Mesenchymal stem cell (in vitro differentiated cells and primary cell): ENCODE data around the gene PPP1R1C.

Experiments used
- DNase-seq: peaks from one replicate; pipeline ENCODE4 v3.0.0-alpha.2; 2013
- H2AFZ ChIP-seq: one replicate; pipeline ENCODE4 v1.6.1; 2013; ENCODE audit warnings: low read depth, mild to moderate bottlenecking, control low read depth, inconsistent platforms, low read length, moderate library complexity
- H2AK5ac ChIP-seq: 2 replicates; pipeline ENCODE4 v1.6.1; 2013; ENCODE audit warnings: low read length, moderate library complexity, mild to moderate bottlenecking, inconsistent platforms; ENCODE audit not compliant: severe bottlenecking
- H2BK120ac ChIP-seq: one replicate; pipeline ENCODE4 v1.6.1; 2013; ENCODE audit warnings: low read depth, mild to moderate bottlenecking, inconsistent platforms, low read length, moderate library complexity
- H2BK12ac ChIP-seq, 2 experiments: one replicate each; pipeline ENCODE4 v1.6.1; 2013; ENCODE audit warnings: inconsistent platforms in 2 of 2, low read length in 2 of 2, mild to moderate bottlenecking in 2 of 2, moderate library complexity in 2 of 2, control low read depth in 1 of 2
- H2BK15ac ChIP-seq: one replicate; pipeline ENCODE4 v1.6.1; 2013; ENCODE audit warnings: mild to moderate bottlenecking, low read depth, inconsistent platforms; ENCODE audit not compliant: poor library complexity, severe bottlenecking
- H2BK5ac ChIP-seq: 2 replicates; pipeline ENCODE4 v1.6.1; 2013; ENCODE audit warnings: low read depth, mild to moderate bottlenecking, low read length, control low read depth, inconsistent platforms; ENCODE audit not compliant: poor library complexity, severe bottlenecking
- H3K14ac ChIP-seq, 2 experiments: one replicate each; pipeline ENCODE4 v1.6.1; 2013; ENCODE audit warnings: inconsistent platforms in 2 of 2, low read length in 2 of 2, control low read depth in 1 of 2, mild to moderate bottlenecking in 1 of 2, moderate library complexity in 1 of 2
- H3K18ac ChIP-seq, 2 experiments: one replicate each; pipeline ENCODE4 v1.6.1; 2013; ENCODE audit warnings: inconsistent platforms in 2 of 2, low read length in 2 of 2, control low read depth in 1 of 2, low read depth in 1 of 2, mild to moderate bottlenecking in 1 of 2
- H3K23ac ChIP-seq, 2 experiments: one replicate each; pipeline ENCODE4 v1.6.1; 2013; ENCODE audit warnings: inconsistent platforms in 2 of 2, low read length in 2 of 2, mild to moderate bottlenecking in 2 of 2, moderate library complexity in 2 of 2, control low read depth in 1 of 2
- H3K27ac ChIP-seq: 2 replicates; pipeline ENCODE4 v1.5.1; 2013; ENCODE audit warnings: mild to moderate bottlenecking, moderate library complexity, low read length, control low read depth, inconsistent platforms; ENCODE audit not compliant: poor library complexity, severe bottlenecking
- H3K27me3 ChIP-seq, 2 experiments: 2 replicates each; pipeline versions ENCODE4 v1.6.1 to v1.7.0; 2013; ENCODE audit warnings: low read length in 2 of 2, mild to moderate bottlenecking in 2 of 2, moderate library complexity in 2 of 2, control low read depth in 1 of 2, inconsistent platforms in 1 of 2; ENCODE audit not compliant: control insufficient read depth in 1 of 2, insufficient read depth in 1 of 2
- H3K36me3 ChIP-seq, 2 experiments: 2 replicates each; pipeline versions ENCODE4 v1.6.1 to v1.7.0; 2013; ENCODE audit warnings: low read length in 2 of 2, control low read depth in 1 of 2, inconsistent platforms in 1 of 2, low read depth in 1 of 2, mild to moderate bottlenecking in 1 of 2; ENCODE audit not compliant: insufficient read depth in 2 of 2, control insufficient read depth in 1 of 2
- H3K4ac ChIP-seq, 2 experiments: one replicate each; pipeline ENCODE4 v1.6.1; 2013; ENCODE audit warnings: inconsistent platforms in 2 of 2, low read length in 2 of 2, mild to moderate bottlenecking in 2 of 2, moderate library complexity in 2 of 2, control low read depth in 1 of 2, low read depth in 1 of 2
- H3K4me1 ChIP-seq: 2 replicates; pipeline ENCODE4 v1.6.1; 2013; ENCODE audit warnings: low read depth, low read length, control low read depth; ENCODE audit not compliant: control insufficient read depth, insufficient read depth
- H3K4me2 ChIP-seq: 2 replicates; pipeline ENCODE4 v1.6.1; 2013; ENCODE audit warnings: low read length, mild to moderate bottlenecking, inconsistent platforms; ENCODE audit not compliant: poor library complexity, severe bottlenecking
- H3K4me3 ChIP-seq, 2 experiments: 2 replicates each; pipeline versions ENCODE4 v1.5.1 to v1.7.0; 2013; ENCODE audit warnings: low read length in 2 of 2, mild to moderate bottlenecking in 2 of 2, control low read depth in 1 of 2, low read depth in 1 of 2; ENCODE audit not compliant: insufficient read depth in 1 of 2
- H3K79me1 ChIP-seq: replicated peaks from 2 replicates; pipeline ENCODE4 v1.6.1; 2013; ENCODE audit warnings: mild to moderate bottlenecking, control low read depth, low read length, inconsistent platforms; ENCODE audit not compliant: poor library complexity, severe bottlenecking
- H3K9ac ChIP-seq: 2 replicates; pipeline ENCODE4 v1.7.0; 2013; ENCODE audit warnings: mild to moderate bottlenecking, low read length, moderate library complexity
- H3K9me3 ChIP-seq: 2 replicates; pipeline ENCODE4 v1.7.0; 2013; ENCODE audit warnings: mild to moderate bottlenecking, low read length; ENCODE audit not compliant: control insufficient read depth
- H4K8ac ChIP-seq: one replicate; pipeline ENCODE4 v1.6.1; 2013; ENCODE audit warnings: inconsistent platforms, mild to moderate bottlenecking, low read length, moderate library complexity
- H4K91ac ChIP-seq: one replicate; pipeline ENCODE4 v1.6.1; 2013; ENCODE audit warnings: mild to moderate bottlenecking, low read length, inconsistent platforms
- WGBS: methylation state at CpG from one replicate; pipeline ENCODE4 v1.1.7; 2013; ENCODE audit warnings: mixed read lengths; 5-methylcytosine and 5-hydroxymethylcytosine counted together

PPP1R1C gene

DNA sequence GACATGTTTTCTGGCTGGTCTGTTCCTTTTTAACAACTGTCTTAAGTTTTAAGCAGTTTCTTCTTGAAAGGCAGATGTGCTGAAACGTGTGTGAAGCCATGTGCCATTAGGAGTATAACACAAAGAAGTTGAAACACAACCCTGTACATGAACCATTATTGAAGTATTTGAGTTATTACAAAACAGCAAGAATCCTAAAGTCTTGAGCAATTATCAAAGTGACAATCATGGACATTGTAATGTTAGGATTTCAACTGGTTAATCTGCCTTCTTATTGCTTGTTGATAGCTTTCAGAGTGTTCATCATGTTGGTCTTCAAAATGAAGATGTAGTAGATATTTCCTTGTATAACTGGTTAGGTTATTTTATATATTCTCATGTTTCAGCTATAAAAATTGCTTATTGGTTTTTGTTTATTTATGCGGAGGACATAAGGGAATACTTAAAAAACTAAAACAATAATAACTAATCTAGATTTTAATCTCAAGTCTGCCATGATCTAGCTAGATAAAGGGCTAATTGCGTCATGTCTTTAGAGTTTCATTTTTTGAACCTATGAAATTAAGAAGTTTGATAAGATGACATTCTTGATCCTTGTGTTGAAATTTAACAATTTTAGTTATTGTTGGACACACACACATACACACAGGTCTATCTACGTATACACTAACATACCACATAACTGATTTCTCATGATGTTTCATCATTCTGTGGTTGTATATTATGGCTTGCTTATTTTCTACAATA is 21.1 kb downstream of the PPP1R1C start:
- WGBS, result no CpG with 5 or more reads among the region's 4 CpGs
- H4K91ac ChIP-seq, result no peak overlapping the region
- no peak overlapping the region for H3K9ac ChIP-seq
- H3K9me3 ChIP-seq, result no peaks in the 10 kb centered on the region
- H2AK5ac ChIP-seq, result no peak overlapping the region
- H3K4me1 ChIP-seq, result no peaks in the 10 kb centered on the region
- no peak overlapping the region for H3K27ac ChIP-seq
- H2BK15ac ChIP-seq, result no peak overlapping the region
- no peak overlapping the region for H2BK12ac ChIP-seq
- no peak overlapping the region for H3K23ac ChIP-seq
- H3K4ac ChIP-seq, result no peak overlapping the region
- H3K18ac ChIP-seq, result no peak overlapping the region
- no peak for DNase-seq
- H2BK5ac ChIP-seq, result no peak overlapping the region
- no peaks in the 10 kb centered on the region for H3K27me3 ChIP-seq
- H3K4me2 ChIP-seq, result no peak overlapping the region
- no peak overlapping the region for H4K8ac ChIP-seq
- no peak overlapping the region for H3K14ac ChIP-seq
- no peak overlapping the region for H2BK120ac ChIP-seq
- H2AFZ ChIP-seq, result no peak overlapping the region
- no peaks in the 10 kb centered on the region for H3K36me3 ChIP-seq
- H3K4me3 ChIP-seq, result no peak overlapping the region
- no peaks in the 10 kb centered on the region for H3K79me1 ChIP-seq

DNA sequence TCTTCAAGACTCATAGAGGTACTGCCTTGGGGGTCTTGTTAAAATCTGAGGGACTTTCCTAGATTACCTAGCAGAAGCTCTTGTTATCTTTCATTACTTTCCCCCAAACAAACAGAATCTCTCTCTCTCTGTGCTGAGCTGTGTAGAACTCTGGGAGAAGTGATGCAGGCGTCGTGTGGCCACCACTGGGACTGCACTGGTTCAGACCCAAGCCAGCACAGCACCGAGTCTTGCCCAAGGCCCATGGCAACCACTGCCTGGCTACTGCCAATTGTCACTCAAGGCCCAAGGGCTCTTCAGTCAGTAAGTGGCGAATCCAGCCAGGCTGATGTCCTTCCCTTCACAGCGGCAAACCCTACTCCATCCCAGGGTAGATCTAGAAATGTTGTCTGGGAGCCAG is 28.6 kb downstream of the PPP1R1C start:
- Histone ChIP-seq H2BK12ac (no peak overlapping the region), H2AFZ (no peak overlapping the region), H3K27me3 (no peaks in the 10 kb centered on the region), H2BK15ac (no peak overlapping the region), H3K4me2 (no peak overlapping the region), H3K9ac (no peak overlapping the region), H3K27ac (no peak overlapping the region), H4K8ac (no peak overlapping the region), H2BK5ac (no peak overlapping the region), H3K4me1 (peaks cover 4% of the 10 kb centered on the region), H3K4ac (no peak overlapping the region), H3K4me3 (no peak overlapping the region), H3K23ac (no peak overlapping the region), H2BK120ac (no peak overlapping the region), H3K14ac (no peak overlapping the region), H3K18ac (no peak overlapping the region), H3K79me1 (no peaks in the 10 kb centered on the region), H3K36me3 (no peaks in the 10 kb centered on the region), H3K9me3 (peaks cover 14% of the 10 kb centered on the region), H2AK5ac (no peak overlapping the region), H4K91ac (no peak overlapping the region)
- 96% methylated on average over 5 of the region's 5 CpGs for WGBS
- no peak for DNase-seq

DNA sequence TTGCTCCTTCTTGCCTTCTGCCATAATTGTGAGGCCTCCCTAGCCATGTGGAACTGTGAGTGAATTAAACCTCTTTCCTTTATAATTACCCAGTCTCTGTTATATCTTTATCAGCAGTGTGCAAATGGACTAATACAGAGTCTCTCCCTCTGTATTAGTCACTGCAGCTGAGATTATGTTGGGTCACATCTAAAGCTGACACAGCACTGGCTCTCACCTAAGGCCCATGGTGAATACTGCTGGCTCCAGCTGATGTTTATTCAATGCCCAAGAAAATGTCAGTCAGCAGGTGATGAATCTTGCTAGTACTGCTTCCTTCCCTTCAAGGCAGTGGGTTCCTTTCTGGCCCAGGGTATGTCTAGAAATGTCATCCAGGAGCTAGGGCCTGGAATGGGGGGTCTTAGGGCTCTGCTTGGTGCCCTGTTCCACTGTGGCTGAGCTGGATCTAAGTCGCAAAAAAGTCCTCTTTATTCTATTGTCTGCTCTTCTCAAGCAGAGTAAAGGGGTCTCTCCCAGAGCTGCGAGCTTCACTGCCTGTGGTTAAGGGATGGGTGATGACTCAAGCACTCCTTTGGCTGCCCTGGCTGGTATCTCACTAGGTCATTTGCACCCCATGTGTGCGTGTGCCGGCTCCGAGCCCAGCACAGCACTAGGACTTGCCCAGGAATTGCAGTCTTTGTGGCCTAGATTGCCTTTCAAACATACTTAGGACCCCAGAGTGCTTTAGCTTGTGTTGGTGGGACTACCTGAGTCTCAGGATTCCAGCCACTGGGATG is 29.9 kb downstream of the PPP1R1C start:
- Histone ChIP-seq H3K4ac (no peak overlapping the region), H3K27me3 (no peaks in the 10 kb centered on the region), H3K23ac (no peak overlapping the region), H3K4me2 (no peak overlapping the region), H3K14ac (no peak overlapping the region), H3K27ac (peak overlapping the region; percentile 43), H2BK5ac (no peak overlapping the region), H3K9ac (no peak overlapping the region), H2BK15ac (no peak overlapping the region), H3K18ac (no peak overlapping the region), H3K4me1 (peaks cover 4% of the 10 kb centered on the region), H4K8ac (no peak overlapping the region), H3K79me1 (no peaks in the 10 kb centered on the region), H4K91ac (no peak overlapping the region), H2AFZ (no peak overlapping the region), H3K36me3 (no peaks in the 10 kb centered on the region), H2AK5ac (no peak overlapping the region), H3K9me3 (peaks cover 14% of the 10 kb centered on the region), H2BK12ac (no peak overlapping the region), H3K4me3 (no peak overlapping the region), H2BK120ac (no peak overlapping the region)
- DNase-seq, result no peak
- 83% methylated on average over 5 of the region's 5 CpGs for WGBS

- Histone ChIP-seq H3K79me1 (no peaks in the 10 kb centered on the region), H2BK120ac (no peak overlapping the region)
- whole genome bisulfite sequencing, result 100% methylated on average over 1 of the region's 1 CpG
Measured at GRCh38 chr2:182018218-182018617, 32.6 kb downstream of the PPP1R1C start.

More at GRCh38 chr2:182018218-182018617, 32.6 kb downstream of the PPP1R1C start:
- Histone ChIP-seq H3K9ac (no peak overlapping the region), H3K23ac (no peak overlapping the region), H3K4me2 (no peak overlapping the region), H2BK12ac (no peak overlapping the region), H3K27me3 (no peaks in the 10 kb centered on the region), H4K8ac (no peak overlapping the region), H3K9me3 (peaks cover 14% of the 10 kb centered on the region), H4K91ac (no peak overlapping the region), H3K36me3 (no peaks in the 10 kb centered on the region), H2AK5ac (no peak overlapping the region), H3K14ac (no peak overlapping the region), H2BK5ac (no peak overlapping the region), H3K4ac (no peak overlapping the region), H2BK15ac (no peak overlapping the region), H3K4me1 (peaks cover 4% of the 10 kb centered on the region), H3K18ac (no peak overlapping the region), H2AFZ (no peak overlapping the region), H3K27ac (peak overlapping the region; percentile 82), H3K4me3 (no peak overlapping the region)
- peak; percentile 29 for DNase-seq
